Suprapubic skin (tissue), 4 donors: ENCODE results near the gene AVPR1B. TPM values are rescaled to one million over a fixed set of nuclear protein-coding genes. Genes with fewer than 3 reads are reported as not detected.

Experiments used
- DNase-seq, 2 donors: peaks; one replicate each; pipeline ENCODE4 v3.0.0-alpha.2; 2019; ENCODE audit warnings: low spot score in 2 of 2
- H3K27ac ChIP-seq: fragments of 200-600 bp; sonication (generic); one replicate; pipeline ENCODE4 v1.5.1; 2019
- H3K27me3 ChIP-seq: fragments of 200-600 bp; sonication (generic); one replicate; pipeline ENCODE4 v1.5.1; 2019
- H3K36me3 ChIP-seq: fragments of 200-600 bp; sonication (generic); one replicate; pipeline ENCODE4 v1.5.1; 2019
- H3K4me1 ChIP-seq: fragments of 200-600 bp; sonication (generic); one replicate; pipeline ENCODE4 v1.5.1; 2019
- H3K4me3 ChIP-seq: fragments of 200-600 bp; sonication (generic); one replicate; pipeline ENCODE4 v1.5.1; 2019; ENCODE audit warnings: mild to moderate bottlenecking
- H3K9me3 ChIP-seq: fragments of 200-600 bp; sonication (generic); one replicate; pipeline ENCODE4 v1.5.1; 2019
- CTCF ChIP-seq, 2 donors: fragments of 200-600 bp in 1 of 2; fragments of 450-650 bp in 1 of 2; sonication (generic) in 1 of 2; IDR thresholded peaks; one replicate each; pipeline ENCODE4 v1.5.1; 2016 to 2019; ENCODE audit warnings: antibody characterized with exemption in 2 of 2, mild to moderate bottlenecking in 1 of 2, moderate library complexity in 1 of 2
- EP300 ChIP-seq: sonication (generic); formaldehyde crosslinking; IDR thresholded peaks from one replicate; pipeline ENCODE4 v1.6.1; 2017; ENCODE audit warnings: antibody characterized with exemption
- POLR2A ChIP-seq, 2 donors: fragments of 450-650 bp; IDR thresholded peaks; one replicate each; pipeline ENCODE4 v1.6.1; 2017; ENCODE audit warnings: antibody characterized with exemption in 2 of 2, mild to moderate bottlenecking in 2 of 2, moderate library complexity in 2 of 2
- POLR2AphosphoS5 ChIP-seq, 3 donors: sonication (generic); formaldehyde crosslinking; IDR thresholded peaks; one replicate each; pipeline ENCODE4 v1.6.1; 2017; ENCODE audit warnings: antibody characterized with exemption in 3 of 3
- WGBS: methylation state at CpG from one replicate; pipeline ENCODE4 v1.1.5; 2018; 5-methylcytosine and 5-hydroxymethylcytosine counted together
- total RNA-seq, 4 donors: library from RNA; depleted of rRNA; stranded (reverse); fragments of >200 nt; gene quantifications; one replicate each; pipeline ENCODE4 v1.1.0, GENCODE V29; 2016

Gene AVPR1B
- total RNA-seq, 4 donors from 2014 or later, result not detected

- H3K36me3 ChIP-seq, result no peaks in the 10 kb centered on the region
- H3K27ac ChIP-seq, result no peak overlapping the region
- WGBS, result 84% methylated on average over 9 of the region's 9 CpGs
- no peaks in the 10 kb centered on the region for H3K4me1 ChIP-seq
- TF ChIP-seq EP300 (no peak), CTCF (IDR thresholded peaks at IDR 0.05) (no peak), POLR2A (IDR thresholded peaks at IDR 0.05) (no peak), POLR2AphosphoS5 (IDR thresholded peaks at IDR 0.05) (no peak)
- H3K9me3 ChIP-seq, result no peaks in the 10 kb centered on the region
- DNase-seq, result no peak
- no peak overlapping the region for H3K4me3 ChIP-seq
- H3K27me3 ChIP-seq, result no peaks in the 10 kb centered on the region
Measured at GRCh38 chr1:206070627-206071304, 46.4 kb downstream of the AVPR1B start.

- no peak for TF ChIP-seq POLR2A (IDR thresholded peaks at IDR 0.05)
- TF ChIP-seq EP300, result no peak
- no peak for TF ChIP-seq POLR2AphosphoS5 (IDR thresholded peaks at IDR 0.05)
- no peak for TF ChIP-seq CTCF (IDR thresholded peaks at IDR 0.05)
- H3K4me1 ChIP-seq, result no peaks in the 10 kb centered on the region
- WGBS, result 57% methylated on average over 1 of the region's 1 CpG
Measured at GRCh38 chr1:206068314-206068713, 48.9 kb downstream of the AVPR1B start.

GRCh38 chr1:206067486-206068227 is 49.5 kb downstream of the AVPR1B start:
- no peak overlapping the region for H3K27ac ChIP-seq

More at GRCh38 chr1:206068314-206068713, 48.9 kb downstream of the AVPR1B start:
- no peaks in the 10 kb centered on the region for H3K27me3 ChIP-seq
- no peak overlapping the region for H3K4me3 ChIP-seq
- no peaks in the 10 kb centered on the region for H3K9me3 ChIP-seq
- DNase-seq, result no peak
- H3K36me3 ChIP-seq, result no peaks in the 10 kb centered on the region
- no peak overlapping the region for H3K27ac ChIP-seq

GRCh38 chr1:206066479-206067171 is 50.6 kb downstream of the AVPR1B start:
- Histone ChIP-seq H3K4me3 (no peak overlapping the region), H3K36me3 (no peaks in the 10 kb centered on the region), H3K4me1 (no peaks in the 10 kb centered on the region), H3K27me3 (no peaks in the 10 kb centered on the region), H3K9me3 (no peaks in the 10 kb centered on the region), H3K27ac (no peak overlapping the region)
- WGBS, result 65% methylated on average over 6 of the region's 6 CpGs
- DNase-seq, result no peak
- no peak for TF ChIP-seq CTCF (IDR thresholded peaks at IDR 0.05)
- TF ChIP-seq EP300, result no peak
- TF ChIP-seq POLR2A (IDR thresholded peaks at IDR 0.05), result no peak
- TF ChIP-seq POLR2AphosphoS5 (IDR thresholded peaks at IDR 0.05), result no peak

More at GRCh38 chr1:206067486-206068227, 49.5 kb downstream of the AVPR1B start:
- Histone ChIP-seq H3K27me3 (no peaks in the 10 kb centered on the region), H3K4me1 (no peaks in the 10 kb centered on the region), H3K36me3 (no peaks in the 10 kb centered on the region), H3K4me3 (no peak overlapping the region), H3K9me3 (no peaks in the 10 kb centered on the region)
- no peak for DNase-seq
- 60% methylated on average over 8 of the region's 8 CpGs for WGBS
- TF ChIP-seq POLR2A (IDR thresholded peaks at IDR 0.05), result no peak
- TF ChIP-seq CTCF (IDR thresholded peaks at IDR 0.05), result no peak
- TF ChIP-seq EP300, result no peak
- TF ChIP-seq POLR2AphosphoS5 (IDR thresholded peaks at IDR 0.05), result no peak
